DOHH2 (cell line): ENCODE results near the gene TTLL10.

Source experiments
- EZH2phosphoT487 ChIP-seq: fragments of 200-600 bp; sonication (generic); IDR thresholded peaks from 2 replicates; pipeline ENCODE4 v1.6.1; 2017; ENCODE audit warnings: borderline replicate concordance, mild to moderate bottlenecking, antibody characterized with exemption, low read length, moderate library complexity, mixed read lengths
- TF ChIP-seq, protein P1 (sequence below): fragments of 200-600 bp; sonication (generic); IDR thresholded peaks from one replicate; pipeline ENCODE4 v1.5.1; 2014; ENCODE audit warnings: antibody characterized with exemption, mild to moderate bottlenecking, low read depth, low read length; ENCODE audit not compliant: poor library complexity, severe bottlenecking

DNA sequence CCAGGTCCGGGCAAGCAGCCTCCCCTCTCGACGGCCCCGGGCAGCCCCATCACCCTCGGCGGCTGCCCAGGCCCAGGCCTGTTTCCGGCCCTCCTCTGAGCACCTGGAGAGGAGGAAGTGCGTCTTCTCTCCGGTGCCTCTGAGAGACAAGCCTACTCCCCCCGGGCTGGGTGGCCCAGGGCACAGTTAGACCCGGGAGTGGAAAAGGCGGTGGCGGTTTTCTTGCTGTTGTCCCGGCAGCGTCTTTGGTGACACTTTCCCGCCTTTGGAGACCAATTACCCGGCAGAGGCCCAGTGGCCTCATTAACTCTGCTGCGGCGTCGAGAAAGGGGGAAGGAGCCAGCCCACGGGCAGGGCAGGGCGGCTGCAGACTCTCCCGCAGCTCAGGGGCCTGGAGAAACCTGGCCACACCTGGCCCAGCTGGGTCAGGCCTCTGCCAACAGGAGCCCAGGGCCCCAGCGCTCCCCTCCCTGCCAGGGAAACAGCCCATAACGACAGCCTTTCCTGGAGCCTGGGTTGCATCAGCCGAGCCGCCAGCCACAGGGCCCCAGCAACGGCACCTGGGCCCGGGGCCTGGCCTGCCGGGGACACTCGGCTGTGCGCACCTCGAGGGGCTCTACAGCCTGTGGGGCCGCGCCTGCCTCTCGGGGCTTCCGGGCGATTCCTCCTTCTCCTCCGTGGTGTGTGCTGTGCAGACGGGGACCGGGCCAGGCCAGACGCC is 29.4 kb upstream of the TTLL10 start:
- TF ChIP-seq, protein P1, sequence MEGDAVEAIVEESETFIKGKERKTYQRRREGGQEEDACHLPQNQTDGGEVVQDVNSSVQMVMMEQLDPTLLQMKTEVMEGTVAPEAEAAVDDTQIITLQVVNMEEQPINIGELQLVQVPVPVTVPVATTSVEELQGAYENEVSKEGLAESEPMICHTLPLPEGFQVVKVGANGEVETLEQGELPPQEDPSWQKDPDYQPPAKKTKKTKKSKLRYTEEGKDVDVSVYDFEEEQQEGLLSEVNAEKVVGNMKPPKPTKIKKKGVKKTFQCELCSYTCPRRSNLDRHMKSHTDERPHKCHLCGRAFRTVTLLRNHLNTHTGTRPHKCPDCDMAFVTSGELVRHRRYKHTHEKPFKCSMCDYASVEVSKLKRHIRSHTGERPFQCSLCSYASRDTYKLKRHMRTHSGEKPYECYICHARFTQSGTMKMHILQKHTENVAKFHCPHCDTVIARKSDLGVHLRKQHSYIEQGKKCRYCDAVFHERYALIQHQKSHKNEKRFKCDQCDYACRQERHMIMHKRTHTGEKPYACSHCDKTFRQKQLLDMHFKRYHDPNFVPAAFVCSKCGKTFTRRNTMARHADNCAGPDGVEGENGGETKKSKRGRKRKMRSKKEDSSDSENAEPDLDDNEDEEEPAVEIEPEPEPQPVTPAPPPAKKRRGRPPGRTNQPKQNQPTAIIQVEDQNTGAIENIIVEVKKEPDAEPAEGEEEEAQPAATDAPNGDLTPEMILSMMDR, result no peak
- TF ChIP-seq EZH2phosphoT487, result no peak
